Activated T-helper 17 cell treated with anti-CD3 and anti-CD28 coated beads, Interleukin-2, amount 50 U/mL, for 72 hours (primary cell): Measurements from ENCODE around the gene ARL5B. TPM values are rescaled to one million over a fixed set of nuclear protein-coding genes. Genes with fewer than 3 reads are reported as not detected.

Experiments used
- ATAC-seq: fragments of 150-1000 bp; cut with Tn5 transposase; replicated peaks from 2 replicates; pipeline ENCODE4 v1.10.0; 2021; ENCODE audit warnings: mild to moderate bottlenecking, moderate library complexity
- H3K27ac Mint-ChIP-seq: one replicate; pipeline ENCODE4 v1.8.0; 2022; ENCODE audit warnings: mixed read lengths
- H3K27me3 Mint-ChIP-seq: one replicate; pipeline ENCODE4 v1.8.0; 2022; ENCODE audit warnings: mixed read lengths
- H3K36me3 Mint-ChIP-seq: one replicate; pipeline ENCODE4 v1.8.0; 2022; ENCODE audit warnings: low read depth, mild to moderate bottlenecking, mixed read lengths
- H3K4me1 Mint-ChIP-seq: one replicate; pipeline ENCODE4 v1.8.0; 2022; ENCODE audit warnings: mixed read lengths
- H3K4me3 Mint-ChIP-seq: one replicate; pipeline ENCODE4 v1.8.0; 2022; ENCODE audit warnings: mild to moderate bottlenecking, mixed read lengths
- H3K9me3 Mint-ChIP-seq: one replicate; pipeline ENCODE4 v1.8.0; 2022; ENCODE audit warnings: mixed read lengths
- total RNA-seq, 2 donors: library from RNA; stranded (reverse); gene quantifications; one replicate each; pipeline ENCODE4 v1.2.3, GENCODE V29; 2022

The ARL5B gene
- total RNA-seq, 2 donors from 2014 or later = 8.9 to 24.8 TPM

DNA sequence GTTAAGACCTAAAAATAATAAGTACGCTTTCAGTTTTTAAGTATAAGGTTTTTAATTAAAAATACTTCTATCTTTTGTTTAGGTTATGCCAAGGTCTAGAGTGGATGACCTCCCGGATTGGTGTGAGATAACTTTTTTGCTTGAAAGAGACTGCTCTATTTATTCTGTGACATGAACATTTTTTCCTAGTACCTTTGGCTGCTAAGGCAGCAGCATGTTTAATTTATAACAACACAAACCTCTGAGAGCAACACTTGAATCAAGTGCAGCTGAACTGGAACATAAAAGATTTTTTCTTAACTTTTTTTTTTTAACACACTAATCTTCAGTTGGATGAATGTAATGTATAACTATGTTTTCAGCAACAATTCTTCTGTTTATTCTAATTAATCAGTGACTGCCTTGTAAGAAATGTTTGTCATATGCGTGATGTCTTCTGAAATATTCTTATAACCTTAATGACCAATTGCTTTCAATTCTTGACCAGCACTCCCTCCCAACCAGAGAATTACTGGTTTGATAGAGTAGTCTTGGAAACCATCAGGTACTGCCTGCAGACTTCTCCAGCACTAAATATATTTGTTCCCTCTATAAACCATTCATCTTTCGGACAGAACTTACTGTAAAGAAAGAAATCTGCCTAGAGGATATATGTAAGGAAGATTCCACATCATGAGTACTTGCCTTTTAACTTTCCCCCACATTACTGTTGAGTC is 16.0 kb downstream of the ARL5B start:
- no peak for ATAC-seq
- Mint-ChIP-seq H3K27me3 (no peaks in the 10 kb centered on the region), H3K27ac (no peak overlapping the region), H3K4me1 (no peaks in the 10 kb centered on the region), H3K9me3 (no peaks in the 10 kb centered on the region), H3K4me3 (no peak overlapping the region), H3K36me3 (peaks cover 66% of the 10 kb centered on the region)

DNA sequence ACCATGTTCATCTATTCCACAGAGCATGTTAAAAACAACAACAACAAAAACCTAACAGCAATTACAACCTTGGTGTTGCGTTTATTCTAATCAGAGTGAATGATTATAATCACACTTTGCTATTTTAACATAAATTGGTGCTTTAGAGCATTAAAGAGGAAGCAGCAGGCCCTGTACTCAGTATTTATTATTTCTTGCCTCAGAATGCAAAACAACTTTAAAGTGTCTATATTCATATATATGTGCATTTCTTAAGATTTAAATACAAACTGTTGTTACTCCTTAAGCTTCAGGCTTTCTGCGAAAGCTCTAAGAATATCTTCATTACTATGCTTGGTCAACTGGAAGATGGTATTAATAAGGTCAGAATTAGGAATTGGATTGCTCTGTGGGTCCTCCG is 21.5 kb downstream of the ARL5B start:
- no peak for ATAC-seq
- Mint-ChIP-seq H3K27me3 (no peaks in the 10 kb centered on the region), H3K4me3 (no peak overlapping the region), H3K4me1 (peaks cover 6% of the 10 kb centered on the region), H3K36me3 (peaks cover 24% of the 10 kb centered on the region), H3K9me3 (no peaks in the 10 kb centered on the region), H3K27ac (no peak overlapping the region)

DNA sequence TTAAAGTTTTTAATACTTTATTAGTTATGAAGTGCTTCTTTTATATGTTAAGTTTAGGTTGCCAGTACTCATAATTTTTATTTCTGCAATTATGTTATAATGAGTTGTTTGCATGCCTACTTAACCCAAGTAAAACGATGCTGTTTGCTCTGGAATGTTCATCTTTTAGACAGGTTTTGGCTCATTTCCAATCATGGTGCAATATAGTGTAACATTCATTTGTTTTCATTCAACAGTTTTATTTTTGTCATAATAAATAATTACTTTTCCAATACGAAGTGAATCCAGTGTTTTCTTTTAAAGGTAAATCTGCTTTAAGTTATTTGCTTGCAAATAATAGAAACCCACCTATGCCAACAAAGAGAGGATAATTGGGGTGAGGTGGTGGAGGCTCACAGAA is 22.1 kb downstream of the ARL5B start:
- Mint-ChIP-seq H3K4me3 (no peak overlapping the region), H3K27me3 (no peaks in the 10 kb centered on the region), H3K27ac (no peak overlapping the region), H3K4me1 (peaks cover 6% of the 10 kb centered on the region), H3K9me3 (no peaks in the 10 kb centered on the region), H3K36me3 (peaks cover 19% of the 10 kb centered on the region)
- ATAC-seq = no peak

DNA sequence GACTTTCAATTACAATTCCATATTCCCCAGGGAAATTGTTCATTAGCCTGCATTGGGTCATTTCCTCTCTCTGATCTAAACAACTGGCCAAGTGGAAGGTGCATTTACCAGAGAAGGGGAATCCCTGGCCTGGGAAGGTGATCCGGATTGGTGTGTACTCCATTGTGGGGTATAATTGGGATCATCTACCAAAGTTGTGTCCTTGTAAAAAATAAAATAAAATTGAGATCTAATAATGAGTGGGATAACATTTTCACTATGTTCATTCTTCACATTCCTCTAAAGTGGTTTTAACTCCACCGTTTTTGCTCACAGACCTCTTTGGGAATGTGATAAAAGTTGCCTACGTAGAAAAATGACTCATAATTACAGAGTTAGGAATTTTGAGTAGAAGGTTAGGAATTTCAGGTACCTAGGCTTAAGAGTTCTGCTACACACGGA is 22.8 kb downstream of the ARL5B start:
- H3K9me3 Mint-ChIP-seq = no peaks in the 10 kb centered on the region
- peaks cover 14% of the 10 kb centered on the region for H3K36me3 Mint-ChIP-seq
- no peak overlapping the region for H3K27ac Mint-ChIP-seq
- H3K4me1 Mint-ChIP-seq = peaks cover 6% of the 10 kb centered on the region
- no peak overlapping the region for H3K4me3 Mint-ChIP-seq
- no peak for ATAC-seq
- H3K27me3 Mint-ChIP-seq = no peaks in the 10 kb centered on the region

DNA sequence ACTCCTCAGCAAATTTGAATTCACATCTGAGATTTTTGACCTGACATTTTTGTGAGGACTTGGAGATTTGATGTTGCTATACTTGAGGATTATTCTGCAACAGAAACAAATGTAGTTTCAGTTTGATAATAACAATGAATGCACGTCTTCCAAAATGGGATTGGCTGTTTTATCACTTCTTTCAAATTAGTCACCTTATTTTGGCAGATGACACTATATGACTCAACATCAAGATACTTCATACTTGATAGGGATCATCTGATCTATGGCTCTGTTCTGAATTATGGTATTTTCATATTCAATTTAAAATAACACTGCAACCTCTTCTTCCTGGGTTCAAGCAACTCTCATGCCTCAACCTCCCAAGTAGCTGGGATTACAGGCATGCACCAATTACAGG is 24.2 kb downstream of the ARL5B start:
- ATAC-seq = no peak
- no peak overlapping the region for H3K4me3 Mint-ChIP-seq
- peaks cover 12% of the 10 kb centered on the region for H3K36me3 Mint-ChIP-seq
- H3K27ac Mint-ChIP-seq = peak overlapping the region; percentile 17
- H3K27me3 Mint-ChIP-seq = no peaks in the 10 kb centered on the region
- H3K4me1 Mint-ChIP-seq = peaks cover 6% of the 10 kb centered on the region
- no peaks in the 10 kb centered on the region for H3K9me3 Mint-ChIP-seq

DNA sequence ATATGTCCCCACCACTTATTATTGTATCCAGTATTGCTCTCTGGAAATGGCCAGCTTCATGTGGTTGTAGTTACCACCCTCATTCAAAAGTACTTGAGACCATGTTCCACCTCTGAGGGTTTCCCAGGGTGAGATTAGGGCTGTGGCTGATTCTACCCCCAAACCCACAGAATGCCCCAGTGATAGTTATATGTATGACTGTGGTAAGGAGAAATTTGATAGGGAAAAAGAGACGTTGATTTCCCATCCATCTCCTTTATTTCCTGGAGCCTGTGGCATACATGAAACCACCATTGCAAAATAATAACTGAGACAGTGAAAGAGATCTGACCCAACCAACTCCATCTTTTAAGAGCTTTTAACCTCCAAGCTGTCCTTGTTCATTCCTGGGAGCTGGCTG is 25.2 kb downstream of the ARL5B start:
- no peak for ATAC-seq
- Mint-ChIP-seq H3K9me3 (no peaks in the 10 kb centered on the region), H3K4me3 (no peak overlapping the region), H3K27ac (no peak overlapping the region), H3K27me3 (no peaks in the 10 kb centered on the region), H3K36me3 (peaks cover 12% of the 10 kb centered on the region), H3K4me1 (peaks cover 6% of the 10 kb centered on the region)

DNA sequence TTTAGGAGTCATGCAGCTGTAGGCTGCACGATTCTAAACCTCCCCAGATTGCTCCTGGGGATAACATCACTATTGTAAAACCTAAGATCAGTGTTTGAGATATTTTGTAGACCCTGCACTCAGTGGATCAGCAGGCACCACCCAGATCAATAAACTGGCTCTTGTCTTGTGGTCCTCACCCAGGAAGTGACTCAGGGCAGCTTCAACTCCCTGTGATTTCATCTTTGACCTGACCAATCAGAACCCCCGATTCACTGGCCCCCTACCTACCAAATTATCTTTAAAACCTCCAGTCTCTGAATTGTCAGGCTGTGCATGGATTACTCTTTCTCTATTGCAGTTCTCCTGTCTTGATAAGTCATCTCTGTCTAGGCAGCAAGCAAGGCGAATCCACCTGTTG is 25.7 kb downstream of the ARL5B start:
- H3K36me3 Mint-ChIP-seq = peaks cover 12% of the 10 kb centered on the region
- no peak for ATAC-seq
- H3K4me3 Mint-ChIP-seq = no peak overlapping the region
- no peaks in the 10 kb centered on the region for H3K27me3 Mint-ChIP-seq
- no peaks in the 10 kb centered on the region for H3K9me3 Mint-ChIP-seq
- no peak overlapping the region for H3K27ac Mint-ChIP-seq
- peaks cover 6% of the 10 kb centered on the region for H3K4me1 Mint-ChIP-seq

DNA sequence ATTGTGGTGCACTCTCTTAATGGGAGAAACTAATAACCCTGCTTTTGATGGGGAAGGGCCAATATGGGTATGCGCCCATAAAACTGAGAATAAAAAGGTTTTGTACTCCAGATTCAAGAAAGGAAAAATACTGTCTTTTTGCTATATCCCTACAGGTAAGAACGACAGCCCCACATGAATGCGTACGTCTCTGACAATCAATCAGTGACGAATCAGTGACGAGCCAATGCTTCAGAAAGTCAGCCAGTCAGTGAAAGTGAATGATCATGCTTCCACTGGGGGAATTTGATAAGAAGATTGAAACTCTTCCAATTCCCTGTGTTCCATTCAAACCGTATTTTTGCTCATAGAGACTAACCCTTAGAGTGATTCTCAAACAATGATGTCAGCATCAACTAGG is 26.3 kb downstream of the ARL5B start:
- H3K9me3 Mint-ChIP-seq = no peaks in the 10 kb centered on the region
- peaks cover 6% of the 10 kb centered on the region for H3K4me1 Mint-ChIP-seq
- no peaks in the 10 kb centered on the region for H3K27me3 Mint-ChIP-seq
- H3K4me3 Mint-ChIP-seq = no peak overlapping the region
- H3K36me3 Mint-ChIP-seq = peaks cover 12% of the 10 kb centered on the region
- no peak overlapping the region for H3K27ac Mint-ChIP-seq
- no peak for ATAC-seq

DNA sequence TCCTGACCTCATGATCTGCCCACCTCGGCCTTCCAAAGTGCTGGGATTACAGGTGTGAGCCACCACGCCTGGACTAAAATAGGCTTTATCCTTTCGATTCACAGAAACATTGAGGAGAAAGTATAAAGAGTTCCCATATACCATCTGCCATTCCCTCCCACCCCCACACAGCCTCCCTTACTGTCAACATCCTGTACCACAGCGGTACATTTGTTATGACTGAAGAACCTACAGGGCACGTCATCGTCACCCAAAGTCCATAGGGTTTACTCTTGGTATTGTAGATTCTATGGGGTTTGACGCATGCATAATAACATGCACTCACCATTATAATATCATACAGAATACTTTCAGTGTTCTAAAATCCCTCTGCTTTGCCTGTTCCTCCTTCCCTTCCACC is 28.0 kb downstream of the ARL5B start:
- H3K9me3 Mint-ChIP-seq = no peaks in the 10 kb centered on the region
- no peak overlapping the region for H3K27ac Mint-ChIP-seq
- H3K4me1 Mint-ChIP-seq = peaks cover 6% of the 10 kb centered on the region
- ATAC-seq = no peak
- no peak overlapping the region for H3K4me3 Mint-ChIP-seq
- H3K27me3 Mint-ChIP-seq = no peaks in the 10 kb centered on the region
- no peaks in the 10 kb centered on the region for H3K36me3 Mint-ChIP-seq

DNA sequence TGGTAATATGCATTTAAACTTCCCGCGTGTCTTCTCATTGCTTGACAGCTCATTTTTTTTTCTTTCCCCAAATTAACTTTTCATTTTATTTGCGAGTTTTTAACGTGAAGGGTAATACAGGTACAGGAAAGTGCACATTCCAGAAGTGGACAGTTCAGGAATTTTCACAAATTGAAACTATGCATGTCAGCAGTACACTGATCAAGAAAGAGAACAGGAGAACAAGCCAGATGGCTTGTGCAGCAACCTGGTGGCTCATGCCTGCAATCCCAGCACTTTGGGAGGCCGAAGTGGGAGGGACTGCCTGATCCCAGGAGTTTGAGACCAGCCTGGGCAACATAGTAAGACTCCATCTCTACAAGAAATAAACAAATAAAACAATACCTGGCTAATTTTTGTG is 28.5 kb downstream of the ARL5B start:
- Mint-ChIP-seq H3K27me3 (no peaks in the 10 kb centered on the region), H3K36me3 (no peaks in the 10 kb centered on the region), H3K4me1 (peaks cover 6% of the 10 kb centered on the region), H3K4me3 (no peak overlapping the region), H3K9me3 (no peaks in the 10 kb centered on the region), H3K27ac (no peak overlapping the region)
- ATAC-seq = no peak

DNA sequence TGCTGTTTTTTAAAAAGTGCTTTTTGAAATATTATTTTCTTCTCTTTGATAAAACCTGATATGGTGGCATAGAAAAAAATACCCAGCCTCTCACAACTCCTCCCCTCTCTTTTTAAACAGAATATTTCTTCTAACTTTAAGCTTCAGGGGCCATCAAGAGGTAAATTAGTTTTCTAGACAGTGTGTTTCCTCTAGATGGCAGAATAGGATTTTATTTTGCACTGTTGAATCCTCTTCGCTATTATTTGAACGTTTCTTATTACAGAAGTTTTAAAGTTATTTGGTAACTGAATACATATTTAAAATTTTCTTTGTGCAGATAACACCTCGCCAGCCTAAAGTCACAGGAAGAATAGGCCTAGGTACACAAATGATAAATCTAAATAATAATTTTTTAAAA is 30.3 kb downstream of the ARL5B start:
- no peak for ATAC-seq
- peaks cover 6% of the 10 kb centered on the region for H3K4me1 Mint-ChIP-seq
- H3K27me3 Mint-ChIP-seq = no peaks in the 10 kb centered on the region
- H3K36me3 Mint-ChIP-seq = no peaks in the 10 kb centered on the region
- H3K4me3 Mint-ChIP-seq = no peak overlapping the region
- no peak overlapping the region for H3K27ac Mint-ChIP-seq
- H3K9me3 Mint-ChIP-seq = no peaks in the 10 kb centered on the region

DNA sequence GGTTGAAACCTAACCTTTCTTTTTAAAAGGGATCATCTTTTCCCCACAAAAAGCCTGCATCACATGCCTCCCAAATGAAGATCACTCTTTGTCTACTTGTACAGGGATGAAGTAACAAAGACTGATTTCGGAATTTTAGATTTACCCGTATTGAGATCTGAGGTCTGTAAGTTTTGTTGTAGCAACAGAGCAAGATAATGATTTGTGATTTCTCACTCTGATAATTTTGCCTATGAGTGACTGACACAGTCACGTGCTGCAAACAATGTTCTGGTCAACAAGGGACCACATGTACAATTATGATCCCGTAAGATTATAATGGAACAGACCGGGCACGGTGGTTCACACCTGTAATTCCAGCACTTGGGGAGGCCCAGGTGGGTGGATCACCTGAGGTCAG is 31.3 kb downstream of the ARL5B start:
- H3K4me1 Mint-ChIP-seq = no peaks in the 10 kb centered on the region
- no peaks in the 10 kb centered on the region for H3K27me3 Mint-ChIP-seq
- no peak overlapping the region for H3K4me3 Mint-ChIP-seq
- no peak overlapping the region for H3K27ac Mint-ChIP-seq
- ATAC-seq = no peak
- no peaks in the 10 kb centered on the region for H3K9me3 Mint-ChIP-seq
- no peaks in the 10 kb centered on the region for H3K36me3 Mint-ChIP-seq

DNA sequence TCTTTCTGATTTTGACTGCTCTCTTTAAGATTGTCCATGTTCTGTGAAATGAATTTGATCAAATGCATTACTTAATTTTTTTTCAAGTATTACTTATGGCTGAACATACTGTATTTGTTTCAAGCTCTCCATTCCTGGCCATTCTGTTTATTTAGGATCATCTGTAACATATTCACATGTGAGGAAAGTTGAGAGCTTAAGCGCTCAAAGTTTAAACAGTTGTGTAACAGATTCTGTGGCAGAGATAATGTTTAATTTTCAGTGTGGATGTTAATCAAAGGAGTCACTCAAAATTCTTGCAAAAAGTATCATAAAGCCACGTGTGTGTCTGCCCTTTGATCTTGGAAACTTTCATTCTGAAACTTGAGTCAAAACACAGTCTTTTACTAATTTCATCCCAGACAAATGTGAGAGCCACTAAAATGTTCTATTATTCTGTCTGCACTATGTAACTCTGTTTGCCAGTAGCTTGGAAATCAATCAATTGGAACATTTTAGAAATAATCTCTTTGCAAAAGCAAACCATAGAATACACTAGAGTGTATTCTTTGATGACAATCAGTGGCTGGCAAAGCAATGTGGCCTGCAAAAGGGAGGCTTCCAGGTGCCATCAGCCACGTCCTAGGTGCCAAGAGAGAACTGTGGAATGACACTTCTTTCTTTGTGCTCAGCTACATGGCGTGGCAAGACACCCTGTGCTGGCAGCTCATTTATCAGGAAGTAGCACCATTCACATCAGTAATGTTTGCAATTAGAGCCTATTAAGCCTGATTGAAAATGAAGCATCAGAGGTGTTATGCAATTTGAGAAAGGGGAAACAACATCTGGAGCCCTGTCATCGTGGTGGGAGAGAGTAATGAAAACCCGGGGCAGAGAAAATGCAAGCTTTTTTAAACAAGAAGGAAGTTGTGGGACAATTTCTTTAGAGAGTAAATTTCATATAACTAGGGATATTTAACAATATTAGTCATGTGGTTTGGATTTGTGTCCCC is 40.9 kb downstream of the ARL5B start:
- H3K4me1 Mint-ChIP-seq = peaks cover 3% of the 10 kb centered on the region
- no peaks in the 10 kb centered on the region for H3K27me3 Mint-ChIP-seq
- H3K4me3 Mint-ChIP-seq = no peak overlapping the region
- H3K9me3 Mint-ChIP-seq = no peaks in the 10 kb centered on the region
- H3K36me3 Mint-ChIP-seq = no peaks in the 10 kb centered on the region
- no peak overlapping the region for H3K27ac Mint-ChIP-seq
- ATAC-seq = peak; percentile 70

DNA sequence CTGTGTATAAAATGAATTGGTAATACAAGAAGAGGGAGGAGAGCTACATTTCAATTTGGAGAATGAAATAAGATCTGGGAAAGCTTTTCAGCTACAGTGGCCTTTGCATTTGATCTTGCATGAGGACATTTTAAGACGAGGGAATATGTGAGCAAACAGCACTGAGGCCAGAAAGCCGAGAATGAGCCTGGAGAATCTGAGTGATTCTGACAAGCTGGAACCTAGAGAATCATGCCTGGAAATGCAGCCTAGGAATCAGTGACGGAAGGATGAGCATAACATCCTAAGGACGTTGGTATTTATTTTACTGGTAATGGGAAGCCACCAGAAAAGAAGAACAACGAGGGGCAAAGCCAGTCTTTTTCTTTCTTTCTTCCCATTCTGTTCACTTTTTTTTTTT is 44.3 kb downstream of the ARL5B start:
- H3K27ac Mint-ChIP-seq = no peak overlapping the region
- H3K27me3 Mint-ChIP-seq = no peaks in the 10 kb centered on the region
- H3K4me1 Mint-ChIP-seq = peaks cover 3% of the 10 kb centered on the region
- H3K9me3 Mint-ChIP-seq = no peaks in the 10 kb centered on the region
- H3K4me3 Mint-ChIP-seq = no peak overlapping the region
- no peak for ATAC-seq
- no peaks in the 10 kb centered on the region for H3K36me3 Mint-ChIP-seq

DNA sequence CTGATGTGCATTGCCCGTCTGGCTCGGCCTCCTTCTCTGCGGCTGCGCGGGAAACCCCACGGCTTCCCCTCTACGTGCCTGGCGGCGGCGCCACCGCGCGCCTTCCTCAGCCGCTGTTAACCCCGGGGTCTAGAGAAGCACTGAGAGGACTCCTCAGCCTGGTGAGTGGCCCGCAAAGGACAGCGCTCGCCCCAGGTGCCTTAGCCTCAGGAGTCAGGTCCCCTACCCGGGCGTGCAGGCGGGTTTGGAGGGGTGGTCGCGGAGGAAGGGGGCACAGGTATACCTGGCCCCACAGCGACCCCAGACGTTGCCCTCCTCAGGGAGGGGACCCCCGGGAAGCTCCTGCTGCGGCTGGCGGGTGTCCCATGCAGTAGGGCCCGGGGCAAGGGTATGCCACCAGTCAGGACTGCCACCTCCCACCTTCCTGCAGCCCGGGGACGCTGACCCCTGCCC is 51.0 kb downstream of the ARL5B start:
- no peaks in the 10 kb centered on the region for H3K36me3 Mint-ChIP-seq
- H3K9me3 Mint-ChIP-seq = no peaks in the 10 kb centered on the region
- H3K4me1 Mint-ChIP-seq = no peaks in the 10 kb centered on the region
- no peak overlapping the region for H3K27ac Mint-ChIP-seq
- ATAC-seq = no peak
- no peak overlapping the region for H3K4me3 Mint-ChIP-seq
- no peaks in the 10 kb centered on the region for H3K27me3 Mint-ChIP-seq
